ENCODE measurements around the gene TJP1.
"Not testable (repeated sequence)": the region's sequence is repeated elsewhere in the genome, so short reads cannot be mapped to it uniquely, and the experiment has no call there.

TJP1 gene

GRCh38 chr15:29675791-29676301, 146.4 kb downstream of the TJP1 start:
- H3K27ac ChIP-seq = no peak overlapping the region
- TF ChIP-seq CTCF (conservative IDR thresholded peaks at IDR 0.05; ENCODE audit: low read depth) = no peak

GRCh38 chr15:29674661-29675533, 147.4 kb downstream of the TJP1 start:
- peak overlapping the region; percentile 14 for H3K27ac ChIP-seq
- DNase-seq (ENCODE audit: low spot score) = peak; percentile 45
- POLR2A ChIA-PET (ENCODE audit: low non-redundant PET) = no interaction called here
- CTCF ChIA-PET = no interaction called here
- no peak for TF ChIP-seq CTCF (conservative IDR thresholded peaks at IDR 0.05; ENCODE audit: low read depth)

More at GRCh38 chr15:29675791-29676301, 146.4 kb downstream of the TJP1 start:
- ChIA-PET CTCF (no interaction called here), POLR2A (ENCODE audit: low non-redundant PET) (no interaction called here)
- DNase-seq (ENCODE audit: low spot score) = no peak

GRCh38 chr15:29672923-29673809, 149.1 kb downstream of the TJP1 start:
- CTCF ChIA-PET = no interaction called here
- no peak for TF ChIP-seq CTCF (conservative IDR thresholded peaks at IDR 0.05; ENCODE audit: low read depth)
- POLR2A ChIA-PET (ENCODE audit: low non-redundant PET) = no interaction called here
- no peak for DNase-seq (ENCODE audit: low spot score)
- H3K27ac ChIP-seq = no peak overlapping the region

GRCh38 chr15:29672446-29672845, 149.8 kb downstream of the TJP1 start:
- no peak overlapping the region for H3K27ac ChIP-seq
- POLR2A ChIA-PET (ENCODE audit: low non-redundant PET) = no interaction called here
- no peak for DNase-seq (ENCODE audit: low spot score)
- no peak for TF ChIP-seq CTCF (conservative IDR thresholded peaks at IDR 0.05; ENCODE audit: low read depth)
- CTCF ChIA-PET = no interaction called here

GRCh38 chr15:29672046-29672445, 150.2 kb downstream of the TJP1 start:
- H3K27ac ChIP-seq = peak overlapping the region; percentile 68
- POLR2A ChIA-PET (ENCODE audit: low non-redundant PET); DNase-seq (ENCODE audit: low spot score): not testable (repeated sequence)
- CTCF ChIA-PET = interaction anchor here (0.6 kb wide), 1 partner anchor 58 kb away, joined by 3 read pairs; no protein-coding TSS in a partner anchor

GRCh38 chr15:29670998-29671981, 151.0 kb downstream of the TJP1 start:
- ChIA-PET CTCF (interaction anchor here (0.6 kb wide), 1 partner anchor 57 kb away, joined by 3 read pairs; no protein-coding TSS in a partner anchor), POLR2A (ENCODE audit: low non-redundant PET) (no interaction called here)
- DNase-seq (ENCODE audit: low spot score) = peak; percentile 98
- H3K27ac ChIP-seq = peak overlapping the region; percentile 68
- no peak for TF ChIP-seq CTCF (conservative IDR thresholded peaks at IDR 0.05; ENCODE audit: low read depth)

Data from RWPE1 (cell line).